ENCODE results near the gene ERICH3.

DNA sequence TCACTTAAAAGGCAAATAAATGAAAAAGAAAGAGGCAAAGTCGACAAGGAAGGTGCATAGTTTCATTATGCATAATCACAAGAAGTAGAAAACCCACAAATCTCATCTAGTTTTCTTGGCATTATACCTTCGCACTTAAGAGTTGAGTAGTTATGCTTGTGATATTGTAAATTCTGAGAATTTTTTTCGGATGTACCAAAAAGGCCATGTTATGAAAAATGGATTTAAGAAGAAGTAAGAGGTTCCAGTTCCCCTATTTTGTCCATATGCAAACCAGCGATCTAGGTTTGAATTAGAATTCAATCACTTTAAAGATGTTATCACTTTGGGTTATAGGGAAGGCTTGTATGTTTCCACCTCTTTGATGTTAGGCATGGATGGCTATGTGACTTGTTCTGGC lies 7.9 kb upstream of the ERICH3 start:
- TF ChIP-seq CTCF (conservative IDR thresholded peaks at IDR 0.05 in 1 of 2, IDR thresholded peaks at IDR 0.05 in 1 of 2; ENCODE audit: low read depth in 1 of 2, low read length in 2 of 2) (no peak), EZH2 (IDR thresholded peaks at IDR 0.05; ENCODE audit: low read length, missing control alignments) (no peak)
